ENCODE data around the gene TRMU. TPM values are rescaled to one million over a fixed set of nuclear protein-coding genes. Genes with fewer than 3 reads are reported as not detected.

TRMU gene
- total RNA-seq, 1 experiment from 2014 or later, result 20.6 TPM

Other genes with a start within 250 kb of the TRMU start
- gene PPARA, start 185.2 kb upstream of the TRMU start, total RNA-seq (2014; rRNA removed; shearing (Covaris generic)), result 3.4 and 5.3 TPM in 2 replicates
- gene CDPF1, start 85.4 kb upstream of the TRMU start, total RNA-seq (2014; rRNA removed; shearing (Covaris generic)), result 12.5 and 19.1 TPM in 2 replicates
- gene PKDREJ, start 72.4 kb upstream of the TRMU start, total RNA-seq (2014; rRNA removed; shearing (Covaris generic)), result under 0.01 TPM in 1 of 2 replicates, not detected in the other
- 15.3 and 21.8 TPM in 2 replicates for gene TTC38, start 67.7 kb upstream of the TRMU start, total RNA-seq (2014; rRNA removed; shearing (Covaris generic))
- gene GTSE1, start 38.8 kb upstream of the TRMU start, total RNA-seq (2014; rRNA removed; shearing (Covaris generic)), result 13.7 and 14.4 TPM in 2 replicates
- gene CELSR1, start 201.9 kb downstream of the TRMU start, total RNA-seq (2014; rRNA removed; shearing (Covaris generic)), result 16.7 and 19.6 TPM in 2 replicates